Measurements from ENCODE around the gene IQSEC3. TPM values are rescaled to one million over a fixed set of nuclear protein-coding genes. Genes with fewer than 3 reads are reported as not detected.
"Not testable (repeated sequence)": the region's sequence is repeated elsewhere in the genome, so short reads cannot be mapped to it uniquely, and the experiment has no call there.

The IQSEC3 gene
- total RNA-seq, 2 experiments from 2014 or later: 3.2 to 3.6 TPM

DNA sequence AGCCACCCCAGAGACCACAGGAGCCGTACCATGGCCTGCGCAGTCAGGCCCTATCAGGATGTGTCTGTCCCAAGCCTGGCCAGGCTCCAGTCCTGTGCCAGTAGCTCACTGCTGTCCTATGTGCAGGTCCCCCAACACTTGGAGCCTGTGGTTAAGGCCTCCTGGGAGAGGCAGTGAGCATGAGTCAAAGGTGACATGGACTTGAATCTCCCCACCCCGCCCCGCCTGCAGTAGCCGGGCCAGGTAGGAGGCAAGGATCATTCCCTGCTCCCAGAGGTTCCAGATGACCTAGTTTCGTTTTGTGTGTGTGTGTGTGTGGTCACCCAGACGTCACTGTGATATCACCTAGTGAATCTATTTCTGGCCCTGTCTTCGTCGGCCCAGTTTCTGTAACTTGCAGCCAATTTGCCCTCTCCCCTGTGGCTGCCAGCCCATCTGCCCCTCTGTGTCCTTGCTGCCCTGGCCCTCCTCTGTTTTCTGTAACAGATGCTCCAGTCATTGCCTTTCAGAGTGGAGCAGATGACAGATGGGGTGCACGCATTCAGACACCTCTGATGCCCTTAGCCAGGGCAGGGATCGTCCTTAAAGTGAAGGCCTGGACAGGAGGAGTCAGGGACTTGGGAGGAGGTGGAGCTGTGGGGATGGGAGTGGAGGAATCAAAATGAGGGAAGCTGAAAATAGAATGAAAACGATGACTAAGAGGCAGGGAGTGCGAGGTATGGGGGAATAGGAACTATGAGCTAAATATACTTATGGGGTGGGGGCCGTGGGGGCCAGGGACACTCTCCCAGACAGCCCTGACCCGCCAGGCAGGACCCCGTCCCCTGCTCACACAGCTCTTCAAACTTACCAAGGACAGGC, 110.0 kb downstream of the IQSEC3 start:
- H3K27me3 Mint-ChIP-seq: peaks cover 22% of the 10 kb centered on the region

GRCh38 chr12:177336-177979, 110.9 kb downstream of the IQSEC3 start:
- Mint-ChIP-seq H3K4me3 (no peak overlapping the region), H3K4me1 (peaks cover 5% of the 10 kb centered on the region), H3K9me3 (no peaks in the 10 kb centered on the region), H3K27ac (no peak overlapping the region), H3K27me3 (peaks cover 20% of the 10 kb centered on the region), H3K36me3 (no peaks in the 10 kb centered on the region)
- no peak for DNase-seq

More for the DNA sequence above, 110.0 kb downstream of the IQSEC3 start:
- H3K4me3 Mint-ChIP-seq: no peak overlapping the region
- no peaks in the 10 kb centered on the region for H3K36me3 Mint-ChIP-seq
- H3K9me3 Mint-ChIP-seq: no peaks in the 10 kb centered on the region
- no peak for DNase-seq
- peaks cover 5% of the 10 kb centered on the region for H3K4me1 Mint-ChIP-seq
- H3K27ac Mint-ChIP-seq: no peak overlapping the region

GRCh38 chr12:177980-178828, 111.6 kb downstream of the IQSEC3 start:
- H3K4me1 Mint-ChIP-seq: peaks cover 5% of the 10 kb centered on the region
- H3K4me3 Mint-ChIP-seq: no peak overlapping the region
- no peak for DNase-seq
- H3K9me3 Mint-ChIP-seq: no peaks in the 10 kb centered on the region
- no peak overlapping the region for H3K27ac Mint-ChIP-seq
- H3K36me3 Mint-ChIP-seq: no peaks in the 10 kb centered on the region
- peaks cover 18% of the 10 kb centered on the region for H3K27me3 Mint-ChIP-seq

DNA sequence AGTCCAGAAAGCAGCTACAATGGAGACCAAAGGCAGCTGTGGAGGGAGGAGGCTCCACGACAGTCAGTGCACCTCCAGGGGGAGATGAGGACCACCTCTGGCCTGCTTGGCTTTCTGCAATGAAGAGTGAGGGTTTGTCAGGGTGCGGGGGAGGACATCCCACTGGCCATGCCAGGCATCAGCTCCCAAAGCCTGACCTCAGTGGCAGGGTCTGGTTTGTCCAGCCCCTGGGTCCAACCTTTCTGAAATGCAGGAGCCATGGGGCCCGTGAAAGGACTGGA, 112.2 kb downstream of the IQSEC3 start:
- Mint-ChIP-seq H3K27ac (no peak overlapping the region), H3K9me3 (no peaks in the 10 kb centered on the region)
- DNase-seq: no peak

DNA sequence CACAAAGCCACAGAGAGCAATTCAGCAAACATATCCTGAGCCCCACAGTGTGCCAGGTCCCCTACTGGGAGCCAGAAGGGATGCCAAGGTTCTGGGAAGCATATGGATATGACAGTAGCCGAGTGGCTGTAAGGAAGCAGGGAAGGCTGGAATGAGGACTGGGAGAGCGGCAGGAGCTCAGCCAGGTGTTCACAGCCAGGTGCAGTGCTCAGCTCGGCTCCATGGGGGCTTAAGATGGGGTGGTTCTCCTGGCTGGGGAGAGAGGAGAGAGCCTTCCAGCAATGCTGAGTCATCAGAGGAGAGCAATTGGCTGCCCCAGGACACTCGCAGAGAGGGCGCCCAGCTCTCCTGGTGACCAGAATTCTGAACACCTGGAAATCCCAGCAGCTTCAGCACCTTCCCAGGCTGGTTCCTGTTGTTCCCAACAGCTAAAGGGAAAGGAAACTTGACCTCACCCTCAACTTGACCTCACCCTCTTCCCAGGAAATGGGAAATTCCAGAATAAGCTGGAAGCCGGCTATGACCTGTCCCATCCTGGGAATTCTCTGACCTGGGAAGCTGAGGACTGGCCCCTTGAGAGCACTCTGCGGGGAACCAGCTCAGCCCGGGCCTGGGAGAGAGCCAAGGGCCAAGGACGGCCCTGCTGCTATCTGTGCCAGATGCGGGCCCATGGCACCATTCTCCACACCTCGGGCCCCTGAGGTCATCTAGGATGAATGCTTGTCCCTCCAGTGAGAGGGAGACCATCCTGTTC, 112.7 kb downstream of the IQSEC3 start:
- Mint-ChIP-seq H3K27me3 (peaks cover 25% of the 10 kb centered on the region), H3K4me3 (no peak overlapping the region), H3K9me3 (no peaks in the 10 kb centered on the region), H3K27ac (no peak overlapping the region), H3K36me3 (no peaks in the 10 kb centered on the region), H3K4me1 (peaks cover 5% of the 10 kb centered on the region)
- no peak for DNase-seq

More for the DNA sequence above, 112.2 kb downstream of the IQSEC3 start:
- H3K4me1 Mint-ChIP-seq: peaks cover 5% of the 10 kb centered on the region
- H3K36me3 Mint-ChIP-seq: no peaks in the 10 kb centered on the region
- peaks cover 24% of the 10 kb centered on the region for H3K27me3 Mint-ChIP-seq
- no peak overlapping the region for H3K4me3 Mint-ChIP-seq

DNA sequence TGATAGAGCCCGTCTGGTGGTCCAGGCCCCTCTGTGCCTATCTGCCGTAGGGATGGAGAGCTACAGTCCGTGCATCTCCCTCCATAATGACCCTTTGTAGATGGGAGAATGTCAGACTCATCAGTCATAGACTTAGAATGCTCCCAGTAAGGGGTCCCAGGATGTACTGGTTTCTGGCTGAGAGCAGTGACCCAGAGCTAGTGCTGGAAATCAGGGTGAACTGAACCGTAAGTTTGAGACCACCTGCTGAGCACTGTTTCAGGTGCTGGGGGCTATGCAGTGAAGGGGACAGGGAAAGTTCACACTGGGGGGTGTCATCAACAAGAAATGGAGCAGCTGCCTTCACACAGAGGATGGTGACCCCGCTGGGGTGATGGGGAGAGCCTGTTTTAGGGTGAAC, 113.3 kb downstream of the IQSEC3 start:
- Mint-ChIP-seq H3K9me3 (no peaks in the 10 kb centered on the region), H3K36me3 (no peaks in the 10 kb centered on the region), H3K27ac (no peak overlapping the region), H3K27me3 (peaks cover 28% of the 10 kb centered on the region), H3K4me3 (no peak overlapping the region), H3K4me1 (peaks cover 5% of the 10 kb centered on the region)
- no peak for DNase-seq

DNA sequence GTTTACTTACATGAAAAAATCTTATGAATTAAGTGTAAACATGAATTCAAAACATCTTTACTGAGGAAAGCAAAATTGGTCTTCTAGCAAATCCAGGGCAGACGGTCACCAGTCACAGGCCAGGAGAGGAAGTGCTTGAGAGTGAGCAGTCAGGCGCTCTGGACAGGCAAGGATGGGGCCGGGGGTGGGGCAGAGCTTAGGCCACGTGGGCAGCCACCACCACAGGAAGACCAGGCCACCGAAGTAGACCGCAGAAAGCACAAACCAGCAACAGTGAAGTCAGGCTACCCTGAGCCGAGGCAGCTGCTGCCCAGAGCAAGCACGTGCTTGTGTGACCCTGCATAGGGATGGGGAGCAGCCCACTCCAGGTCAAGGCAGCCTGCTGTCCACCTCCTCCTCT, 113.9 kb downstream of the IQSEC3 start:
- Mint-ChIP-seq H3K4me1 (peaks cover 5% of the 10 kb centered on the region), H3K27ac (no peak overlapping the region), H3K27me3 (peaks cover 29% of the 10 kb centered on the region)

GRCh38 chr12:181921-182320, 115.4 kb downstream of the IQSEC3 start:
- Mint-ChIP-seq H3K4me3 (no peak overlapping the region), H3K9me3 (no peaks in the 10 kb centered on the region), H3K27me3 (peaks cover 36% of the 10 kb centered on the region), H3K27ac (no peak overlapping the region), H3K36me3 (no peaks in the 10 kb centered on the region), H3K4me1 (peaks cover 5% of the 10 kb centered on the region)
- no peak for DNase-seq

More for the DNA sequence above, 113.9 kb downstream of the IQSEC3 start:
- no peaks in the 10 kb centered on the region for H3K36me3 Mint-ChIP-seq
- no peak overlapping the region for H3K4me3 Mint-ChIP-seq
- DNase-seq: no peak
- H3K9me3 Mint-ChIP-seq: no peaks in the 10 kb centered on the region

DNA sequence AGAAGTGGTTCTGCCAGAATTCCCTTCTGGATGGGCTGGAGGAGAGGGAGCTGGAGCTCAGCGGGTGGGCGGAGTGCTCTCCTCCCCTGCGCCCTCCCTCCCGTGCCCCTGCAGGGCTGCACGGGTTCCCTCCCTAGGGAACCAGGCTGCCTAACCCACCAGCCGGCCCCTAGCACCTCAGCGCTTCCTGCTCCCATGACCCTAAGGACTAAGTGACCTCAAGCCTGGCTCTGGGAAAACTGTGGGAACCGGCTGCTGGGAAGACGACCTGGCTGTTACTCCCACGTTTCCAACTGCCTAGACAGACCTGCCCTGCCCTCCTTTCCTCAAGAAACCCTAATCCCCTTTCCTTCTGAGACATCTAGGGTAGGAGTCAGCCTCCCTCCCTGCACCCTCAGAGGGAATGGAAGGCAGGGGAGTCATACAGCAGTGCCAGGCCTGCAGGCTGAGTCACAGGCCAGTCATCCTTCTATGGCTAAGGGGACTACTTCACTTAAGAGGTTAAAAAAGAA, 115.9 kb downstream of the IQSEC3 start:
- Mint-ChIP-seq H3K36me3 (no peaks in the 10 kb centered on the region), H3K4me3 (no peak overlapping the region), H3K4me1 (peaks cover 5% of the 10 kb centered on the region), H3K27ac (no peak overlapping the region), H3K9me3 (no peaks in the 10 kb centered on the region), H3K27me3 (peaks cover 36% of the 10 kb centered on the region)
- DNase-seq: no peak

GRCh38 chr12:184811-185575, 118.4 kb downstream of the IQSEC3 start:
- peaks cover 6% of the 10 kb centered on the region for H3K4me1 Mint-ChIP-seq
- H3K9me3 Mint-ChIP-seq: no peaks in the 10 kb centered on the region
- H3K27me3 Mint-ChIP-seq: peaks cover 36% of the 10 kb centered on the region

DNA sequence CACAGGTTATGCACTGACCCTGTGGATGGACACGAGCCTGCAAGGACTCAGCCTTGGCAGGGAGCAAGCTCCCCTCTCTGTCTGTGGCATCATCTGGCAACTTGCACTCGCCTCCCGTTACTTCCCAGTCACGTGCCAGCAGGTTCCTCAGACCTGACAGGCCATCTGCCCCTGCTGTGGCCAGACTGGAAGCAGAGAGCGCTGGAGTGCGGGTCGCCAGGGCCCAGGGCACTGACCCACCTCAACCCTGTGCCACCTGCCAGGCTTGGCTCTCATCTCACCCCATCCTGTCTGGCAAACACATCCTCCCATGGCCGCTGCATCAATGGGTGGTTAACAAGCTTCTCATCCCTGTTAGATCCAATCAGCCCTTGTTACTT, 119.0 kb downstream of the IQSEC3 start:
- DNase-seq: no peak
- H3K4me3 Mint-ChIP-seq: no peak overlapping the region
- H3K9me3 Mint-ChIP-seq: no peaks in the 10 kb centered on the region
- H3K4me1 Mint-ChIP-seq: peaks cover 1% of the 10 kb centered on the region
- H3K36me3 Mint-ChIP-seq: no peaks in the 10 kb centered on the region
- no peak overlapping the region for H3K27ac Mint-ChIP-seq
- H3K27me3 Mint-ChIP-seq: peaks cover 34% of the 10 kb centered on the region

More at GRCh38 chr12:184811-185575, 118.4 kb downstream of the IQSEC3 start:
- Mint-ChIP-seq H3K27ac (no peak overlapping the region), H3K4me3 (no peak overlapping the region), H3K36me3 (no peaks in the 10 kb centered on the region)
- DNase-seq: no peak

GRCh38 chr12:186006-186625, 119.5 kb downstream of the IQSEC3 start:
- Mint-ChIP-seq H3K4me3 (no peak overlapping the region), H3K27me3 (peaks cover 34% of the 10 kb centered on the region), H3K4me1 (peaks cover 1% of the 10 kb centered on the region), H3K36me3 (no peaks in the 10 kb centered on the region), H3K9me3 (no peaks in the 10 kb centered on the region), H3K27ac (no peak overlapping the region)
- DNase-seq: no peak

DNA sequence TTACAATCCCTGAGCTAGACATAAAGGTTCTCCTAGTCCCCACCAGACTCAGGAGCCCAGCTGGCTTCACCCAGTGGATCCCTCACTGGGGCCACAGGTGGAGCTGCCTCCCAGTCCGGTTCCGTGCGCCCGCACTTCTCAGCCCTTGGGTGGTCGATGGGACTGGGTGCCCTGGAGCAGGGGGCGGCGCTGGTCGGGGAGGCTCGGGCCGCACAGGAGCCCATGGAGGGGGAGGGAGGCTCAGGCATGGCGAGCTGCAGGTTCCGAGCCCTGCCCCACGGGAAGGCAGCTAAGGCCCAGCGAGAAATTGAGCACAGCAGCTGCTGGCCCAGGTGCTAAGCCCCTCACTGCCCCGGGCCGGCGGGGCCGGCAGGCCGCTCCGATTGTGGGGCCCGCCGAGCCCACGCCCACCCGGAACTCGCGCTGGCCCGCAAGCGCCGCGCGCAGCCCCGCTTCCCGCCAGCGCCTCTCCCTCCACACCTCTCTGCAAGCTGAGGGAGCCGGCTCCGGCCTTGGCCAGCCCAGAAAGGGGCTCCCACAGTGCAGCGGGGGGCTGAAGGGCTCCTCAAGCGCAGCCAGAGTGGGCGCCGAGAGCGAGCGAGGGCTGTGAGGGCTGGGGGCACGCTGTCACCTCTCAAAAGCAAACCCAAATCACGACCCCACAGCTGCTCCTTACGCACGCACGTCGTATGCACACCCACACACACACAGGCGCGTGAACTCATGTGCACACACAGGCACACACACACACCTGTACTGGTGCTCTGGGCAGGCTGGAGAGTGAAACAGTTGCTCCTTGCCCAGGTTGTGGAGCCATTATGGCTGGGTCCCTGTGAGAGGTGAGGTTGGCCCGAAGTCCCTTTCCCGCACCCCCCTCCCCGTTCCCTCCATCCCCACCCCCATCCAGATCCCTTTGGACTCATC, 121.7 kb downstream of the IQSEC3 start:
- H3K36me3 Mint-ChIP-seq, H3K4me3 Mint-ChIP-seq, H3K4me1 Mint-ChIP-seq, DNase-seq, H3K27ac Mint-ChIP-seq, H3K9me3 Mint-ChIP-seq: not testable (repeated sequence)
- H3K27me3 Mint-ChIP-seq: peaks cover 39% of the 10 kb centered on the region
